NCI-H446 (cell line): ENCODE measurements around the gene ACKR3.

Experiments used
- DNase-seq, 2 experiments: peaks; one replicate each; lab custom pipeline; 2025; lab: John Stamatoyannopoulos, UW

Gene ACKR3

DNA sequence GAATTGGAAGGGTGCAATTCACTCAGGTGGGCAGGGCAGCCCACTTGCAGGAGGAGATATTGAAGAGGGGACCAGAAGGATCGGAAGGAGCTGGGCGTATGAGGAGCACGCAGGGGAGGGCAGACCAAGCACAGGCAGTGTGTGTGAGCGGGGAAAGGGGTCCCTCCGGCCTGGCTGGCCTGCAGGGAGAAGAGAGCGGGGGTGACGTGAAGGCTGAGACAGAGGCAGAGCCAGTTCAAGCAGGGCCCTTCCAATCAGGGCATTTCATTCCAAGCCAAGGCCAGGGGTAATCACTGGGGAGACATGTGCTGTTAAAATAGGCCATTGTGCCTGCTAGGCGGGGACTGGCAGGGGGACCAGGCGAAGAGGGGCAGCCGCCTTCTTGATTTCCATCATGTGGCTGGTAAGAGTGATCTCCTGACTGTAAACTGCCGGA is 62.2 kb downstream of the ACKR3 start:
- DNase-seq: no peak
